Large intestine (tissue), 3 donors: ENCODE data around the gene PITPNC1. TPM values are rescaled to one million over a fixed set of nuclear protein-coding genes. Genes with fewer than 3 reads are reported as not detected.
"Not testable (repeated sequence)": the region's sequence is repeated elsewhere in the genome, so short reads cannot be mapped to it uniquely, and the experiment has no call there.

Experiments used
- DNase-seq, 2 donors: peaks; one replicate each; pipeline versions ENCODE4 v3.0.0 to v3.0.0-alpha.2; 2013
- H3K27ac ChIP-seq: one replicate; pipeline ENCODE4 v1.5.1; 2013; ENCODE audit warnings: low read length
- H3K27me3 ChIP-seq: 2 replicates; pipeline ENCODE4 v1.6.1; 2013; ENCODE audit warnings: low read length; ENCODE audit not compliant: control insufficient read depth, insufficient read depth
- H3K36me3 ChIP-seq: 2 replicates; pipeline ENCODE4 v1.6.1; 2013; ENCODE audit warnings: low read length; ENCODE audit not compliant: control insufficient read depth, insufficient read depth
- H3K4me1 ChIP-seq: one replicate; pipeline ENCODE4 v1.6.1; 2013; ENCODE audit warnings: low read length; ENCODE audit not compliant: control insufficient read depth, insufficient read depth
- H3K4me3 ChIP-seq: one replicate; pipeline ENCODE4 v1.5.1; 2013; ENCODE audit warnings: low read length
- H3K9me3 ChIP-seq: one replicate; pipeline ENCODE4 v1.6.1; 2013; ENCODE audit warnings: mild to moderate bottlenecking, low read depth, low read length, moderate library complexity; ENCODE audit not compliant: control insufficient read depth
- WGBS: methylation state at CpG from one replicate; pipeline ENCODE4 v1.1.5; 2013; ENCODE audit warnings: low lambda C conversion rate; ENCODE audit not compliant: insufficient coverage; 5-methylcytosine and 5-hydroxymethylcytosine counted together
- polyA plus RNA-seq: library from polyadenylated mRNA; unstranded; fragments of 120-200 nt; gene quantifications from one replicate; pipeline ENCODE4 v1.2.1, GENCODE V29; 2013

The PITPNC1 gene
- polyA plus RNA-seq, 1 donor: 6.7 TPM

DNA sequence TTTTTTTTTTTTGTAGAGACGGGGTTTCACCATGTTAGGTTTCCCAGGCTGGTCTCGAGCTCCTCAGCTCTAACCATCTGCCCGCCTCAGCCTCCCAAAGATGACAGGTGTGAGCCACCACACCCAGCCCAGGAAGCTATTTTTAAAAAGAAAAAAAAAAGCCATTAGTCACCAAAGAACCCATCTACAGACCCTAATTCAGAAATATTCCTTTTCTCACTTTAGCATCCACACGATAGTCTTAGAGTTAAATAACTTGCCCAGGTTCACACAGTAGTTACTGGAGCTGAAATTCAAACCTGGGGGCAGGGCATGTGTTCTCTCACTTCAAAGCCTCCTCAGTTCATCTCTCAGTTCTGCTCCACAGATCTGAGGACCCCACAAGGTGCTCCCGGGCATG is 270.4 kb downstream of the PITPNC1 start:
- H3K36me3 ChIP-seq: no peaks in the 10 kb centered on the region
- no peak overlapping the region for H3K27ac ChIP-seq
- no CpG with 5 or more reads among the region's 5 CpGs for WGBS
- H3K9me3 ChIP-seq: no peaks in the 10 kb centered on the region
- no peaks in the 10 kb centered on the region for H3K4me1 ChIP-seq
- no peaks in the 10 kb centered on the region for H3K27me3 ChIP-seq
- no peak overlapping the region for H3K4me3 ChIP-seq
- no peak for DNase-seq

DNA sequence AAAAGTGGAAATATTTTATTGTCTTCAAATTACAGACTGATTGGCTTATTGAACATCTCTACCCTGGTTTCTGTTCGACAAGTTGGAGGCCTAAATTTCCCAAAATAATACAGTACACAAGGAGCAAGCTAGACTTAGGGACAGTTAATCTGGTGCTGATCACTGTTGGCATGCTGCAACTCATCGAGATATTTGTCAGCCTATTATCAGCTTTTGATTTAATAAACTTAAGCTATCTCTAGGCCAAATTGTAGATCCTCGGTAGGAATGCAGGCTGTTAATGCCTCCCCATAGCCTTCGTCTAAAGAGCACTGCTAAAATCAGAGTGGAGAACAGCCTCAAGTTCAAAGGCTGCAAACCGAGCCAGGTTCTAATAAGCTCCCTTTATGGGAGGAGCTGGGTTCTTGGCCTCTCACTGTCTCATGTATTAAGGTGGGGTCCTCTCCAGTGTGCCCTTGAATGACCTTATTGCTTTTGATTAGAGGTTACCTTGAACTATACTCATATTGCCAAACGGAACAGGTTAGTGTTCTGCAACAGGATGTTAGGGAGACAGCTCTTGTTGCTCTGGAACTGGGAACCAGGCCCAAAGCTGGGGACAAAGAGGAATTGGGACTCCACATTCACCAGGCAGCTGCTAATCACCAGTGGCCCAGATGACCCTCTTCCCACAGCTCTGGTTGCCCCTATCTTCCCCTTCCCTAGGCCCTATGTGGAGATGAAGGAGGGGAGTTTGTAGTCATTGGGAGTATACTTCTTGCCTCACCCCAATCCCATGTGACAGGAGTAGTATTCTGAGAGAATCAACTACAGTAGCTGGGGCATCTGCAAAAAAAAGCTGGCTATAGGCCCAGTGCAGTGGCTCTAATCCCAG is 271.2 kb downstream of the PITPNC1 start:
- Histone ChIP-seq H3K36me3 (no peaks in the 10 kb centered on the region), H3K4me3 (no peak overlapping the region), H3K27me3 (no peaks in the 10 kb centered on the region), H3K27ac (no peak overlapping the region), H3K4me1 (no peaks in the 10 kb centered on the region), H3K9me3 (no peaks in the 10 kb centered on the region)
- WGBS: no CpG with 5 or more reads among the region's 6 CpGs
- no peak for DNase-seq

DNA sequence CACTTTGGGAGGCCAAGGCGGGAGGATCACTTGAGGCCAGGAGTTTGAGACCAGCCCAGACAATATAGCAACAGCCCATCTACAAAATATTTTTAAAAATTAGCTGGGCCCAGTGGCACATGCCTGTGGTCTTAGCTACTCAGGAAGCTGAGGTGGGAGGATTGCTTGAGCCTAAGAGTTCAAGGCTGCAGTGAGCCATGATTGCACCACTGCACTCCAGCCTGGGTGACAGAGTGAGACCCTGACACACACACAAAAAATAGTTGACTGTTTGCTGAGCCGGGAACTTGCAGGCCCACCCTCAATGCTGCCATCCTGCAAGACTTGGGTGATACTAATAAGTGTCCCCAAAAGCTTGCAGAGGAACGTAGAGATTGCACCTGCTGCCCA is 271.8 kb downstream of the PITPNC1 start:
- H3K4me3 ChIP-seq, H3K9me3 ChIP-seq, H3K27ac ChIP-seq, H3K27me3 ChIP-seq, DNase-seq, H3K4me1 ChIP-seq, H3K36me3 ChIP-seq: not testable (repeated sequence)
- no CpG with 5 or more reads among the region's 3 CpGs for WGBS

GRCh38 chr17:67649891-67650290 is 272.8 kb downstream of the PITPNC1 start:
- H3K4me1 ChIP-seq: no peaks in the 10 kb centered on the region

GRCh38 chr17:67651218-67651579 is 274.1 kb downstream of the PITPNC1 start:
- H3K4me3 ChIP-seq, DNase-seq, H3K36me3 ChIP-seq, H3K9me3 ChIP-seq, H3K4me1 ChIP-seq, H3K27ac ChIP-seq, H3K27me3 ChIP-seq: not testable (repeated sequence)
- no CpG with 5 or more reads among the region's 7 CpGs for WGBS

More at GRCh38 chr17:67649891-67650290, 272.8 kb downstream of the PITPNC1 start:
- H3K4me3 ChIP-seq: no peak overlapping the region
- WGBS: no CpG with 5 or more reads among the region's 3 CpGs
- no peaks in the 10 kb centered on the region for H3K36me3 ChIP-seq
- no peaks in the 10 kb centered on the region for H3K9me3 ChIP-seq
- no peak overlapping the region for H3K27ac ChIP-seq
- H3K27me3 ChIP-seq: no peaks in the 10 kb centered on the region
- DNase-seq: no peak

DNA sequence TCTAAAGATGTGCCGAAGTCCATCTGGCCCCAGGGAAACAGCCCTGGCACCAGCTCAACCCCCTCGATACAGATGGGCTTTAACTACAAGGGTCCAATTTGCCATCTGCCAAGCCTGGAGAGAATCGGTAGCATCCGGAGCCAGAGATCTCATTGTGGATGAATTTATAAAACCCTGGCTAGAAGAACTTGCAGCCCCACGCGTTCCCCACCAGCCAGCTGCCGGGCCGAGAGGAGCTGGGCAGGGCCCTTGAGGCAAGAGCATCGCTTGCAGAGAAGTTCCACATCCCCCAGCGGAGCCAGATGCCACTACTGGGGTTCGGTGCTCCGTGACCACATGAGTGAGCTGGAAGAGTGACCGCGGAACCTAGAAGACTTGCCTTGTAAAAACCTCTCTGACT is 275.4 kb downstream of the PITPNC1 start:
- DNase-seq: no peak
- Histone ChIP-seq H3K9me3 (no peaks in the 10 kb centered on the region), H3K27ac (no peak overlapping the region), H3K4me3 (no peak overlapping the region), H3K27me3 (no peaks in the 10 kb centered on the region), H3K36me3 (no peaks in the 10 kb centered on the region), H3K4me1 (no peaks in the 10 kb centered on the region)
- WGBS: no CpG with 5 or more reads among the region's 14 CpGs

- H3K4me1 ChIP-seq: no peaks in the 10 kb centered on the region
- no peaks in the 10 kb centered on the region for H3K36me3 ChIP-seq
- no peak overlapping the region for H3K4me3 ChIP-seq
- DNase-seq: no peak
- H3K9me3 ChIP-seq: no peaks in the 10 kb centered on the region
- H3K27ac ChIP-seq: no peak overlapping the region
- H3K27me3 ChIP-seq: no peaks in the 10 kb centered on the region
- WGBS: no CpG with 5 or more reads among the region's 7 CpGs
These were observed 278.5 kb downstream of the PITPNC1 start for GRCh38 chr17:67655478-67656148.

- Histone ChIP-seq H3K9me3 (no peaks in the 10 kb centered on the region), H3K27ac (no peak overlapping the region), H3K4me3 (no peak overlapping the region), H3K36me3 (no peaks in the 10 kb centered on the region), H3K27me3 (no peaks in the 10 kb centered on the region), H3K4me1 (no peaks in the 10 kb centered on the region)
- WGBS: 92% methylated on average over 5 of the region's 8 CpGs
- DNase-seq: no peak
These were observed 279.6 kb downstream of the PITPNC1 start for GRCh38 chr17:67656494-67657203.

- no peaks in the 10 kb centered on the region for H3K9me3 ChIP-seq
These were observed 280.5 kb downstream of the PITPNC1 start for GRCh38 chr17:67657596-67657995.

GRCh38 chr17:67658265-67658664 is 281.2 kb downstream of the PITPNC1 start:
- Histone ChIP-seq H3K9me3 (no peaks in the 10 kb centered on the region), H3K4me3 (no peak overlapping the region), H3K27me3 (no peaks in the 10 kb centered on the region), H3K27ac (no peak overlapping the region), H3K4me1 (no peaks in the 10 kb centered on the region), H3K36me3 (no peaks in the 10 kb centered on the region)
- DNase-seq: no peak
- WGBS: 100% methylated on average over 1 of the region's 4 CpGs

More at GRCh38 chr17:67657596-67657995, 280.5 kb downstream of the PITPNC1 start:
- DNase-seq: no peak
- H3K27me3 ChIP-seq: no peaks in the 10 kb centered on the region
- H3K27ac ChIP-seq: no peak overlapping the region
- WGBS: 93% methylated on average over 2 of the region's 4 CpGs
- H3K4me1 ChIP-seq: no peaks in the 10 kb centered on the region
- H3K36me3 ChIP-seq: no peaks in the 10 kb centered on the region
- H3K4me3 ChIP-seq: no peak overlapping the region
